Liver (tissue), 9 donors: Measurements from ENCODE around the gene OXNAD1. TPM values are rescaled to one million over a fixed set of nuclear protein-coding genes. Genes with fewer than 3 reads are reported as not detected.

Experiments used
- DNase-seq: peaks from one replicate; pipeline ENCODE4 v3.0.0-alpha.2; 2017; ENCODE audit warnings: low spot score
- H3K27ac ChIP-seq, 2 donors: one replicate each; pipeline ENCODE4 v1.7.0; 2013; ENCODE audit warnings: inconsistent platforms in 2 of 2, low read length in 2 of 2, control low read depth in 1 of 2, low read depth in 1 of 2, mild to moderate bottlenecking in 1 of 2
- H3K27me3 ChIP-seq, 4 donors: one replicate each; pipeline versions ENCODE4 v1.6.1 to v1.7.0; 2013; ENCODE audit warnings: low read length in 3 of 4, inconsistent platforms in 1 of 4, mild to moderate bottlenecking in 1 of 4, moderate library complexity in 1 of 4; ENCODE audit not compliant: control insufficient read depth in 4 of 4, insufficient read depth in 4 of 4
- H3K36me3 ChIP-seq, 4 donors: one replicate each; pipeline versions ENCODE4 v1.6.1 to v1.7.0; 2013; ENCODE audit warnings: low read length in 3 of 4, mild to moderate bottlenecking in 3 of 4, low read depth in 1 of 4, moderate library complexity in 1 of 4; ENCODE audit not compliant: control insufficient read depth in 4 of 4, insufficient read depth in 3 of 4
- H3K4me1 ChIP-seq, 4 donors: one replicate each; pipeline versions ENCODE4 v1.6.1 to v1.7.0; 2013; ENCODE audit warnings: low read length in 3 of 4, mild to moderate bottlenecking in 3 of 4, moderate library complexity in 1 of 4; ENCODE audit not compliant: control insufficient read depth in 4 of 4, insufficient read depth in 4 of 4
- H3K4me3 ChIP-seq, 3 donors: one replicate each; pipeline versions ENCODE4 v1.6.1 to v1.7.0; 2013; ENCODE audit warnings: low read length in 3 of 3, control low read depth in 1 of 3, low read depth in 1 of 3, mild to moderate bottlenecking in 1 of 3
- H3K9ac ChIP-seq, 2 donors: one replicate each; pipeline ENCODE4 v1.7.0; 2013; ENCODE audit warnings: low read length in 2 of 2, mild to moderate bottlenecking in 2 of 2, moderate library complexity in 2 of 2, control low read depth in 1 of 2, low read depth in 1 of 2
- H3K9me3 ChIP-seq, 4 donors: one replicate each; pipeline versions ENCODE4 v1.6.1 to v1.7.0; 2013; ENCODE audit warnings: low read length in 3 of 4; ENCODE audit not compliant: control insufficient read depth in 4 of 4
- EGR1 ChIP-seq, 2 donors: IDR thresholded peaks; 2 replicates each; pipeline ENCODE4 v1.6.1; 2016 to 2018; ENCODE audit warnings: antibody characterized with exemption in 2 of 2, low read depth in 2 of 2
- FOXA1 ChIP-seq: IDR thresholded peaks from 2 replicates; pipeline ENCODE4 v1.6.1; 2016; ENCODE audit warnings: antibody characterized with exemption
- FOXA2 ChIP-seq: IDR thresholded peaks from 2 replicates; pipeline ENCODE4 v1.6.1; 2016; ENCODE audit warnings: antibody characterized with exemption
- HNF4A ChIP-seq, 2 donors: conservative IDR thresholded peaks; 2 replicates each; pipeline ENCODE4 v1.6.1; 2016; ENCODE audit warnings: antibody characterized with exemption in 2 of 2, mild to moderate bottlenecking in 2 of 2
- HNF4G ChIP-seq: IDR thresholded peaks from 2 replicates; pipeline ENCODE4 v1.6.1; 2016; ENCODE audit warnings: antibody characterized with exemption
- JUND ChIP-seq, 2 donors: IDR thresholded peaks; 2 replicates each; pipeline ENCODE4 v1.6.1; 2016; ENCODE audit warnings: antibody characterized with exemption in 2 of 2
- NR2F2 ChIP-seq: IDR thresholded peaks from 2 replicates; pipeline ENCODE4 v1.6.1; 2016; ENCODE audit warnings: antibody characterized with exemption
- RAD21 ChIP-seq, 2 donors: IDR thresholded peaks; 2 replicates each; pipeline ENCODE4 v1.6.1; 2016; ENCODE audit warnings: antibody characterized with exemption in 2 of 2, mild to moderate bottlenecking in 2 of 2
- RXRA ChIP-seq, 2 donors: IDR thresholded peaks; 2 replicates each; pipeline ENCODE4 v1.6.1; 2017 to 2018; ENCODE audit warnings: antibody characterized with exemption in 2 of 2, mild to moderate bottlenecking in 1 of 2
- SP1 ChIP-seq: IDR thresholded peaks from 2 replicates; pipeline ENCODE4 v1.6.1; 2018; ENCODE audit warnings: antibody characterized with exemption, mild to moderate bottlenecking
- TAF1 ChIP-seq: conservative IDR thresholded peaks from 2 replicates; pipeline ENCODE4 v1.6.1; 2016; ENCODE audit warnings: antibody characterized with exemption, mild to moderate bottlenecking
- YY1 ChIP-seq: IDR thresholded peaks from 2 replicates; pipeline ENCODE4 v1.6.1; 2016; ENCODE audit warnings: antibody characterized with exemption, mild to moderate bottlenecking
- WGBS: extraction: QIAGEN DNeasy Blood & Tissue Kit; methylation state at CpG from one replicate; pipeline ENCODE4 v1.1.7; 2013; 5-methylcytosine and 5-hydroxymethylcytosine counted together
- polyA plus RNA-seq, 2 donors: library from polyadenylated mRNA; stranded (reverse) in 1 of 2; unstranded in 1 of 2; fragments of 200-250 nt in 1 of 2; fragments of >200 nt in 1 of 2; fragmentation: Nextera tagmentation in 1 of 2; extraction: Ambion mirVana in 1 of 2; gene quantifications; one replicate each; pipeline versions ENCODE4 v1.2.1 to v1.2.3, GENCODE V29; 2013 to 2015
- total RNA-seq, 2 donors: library from RNA; depleted of rRNA; stranded (reverse); fragments of >200 nt; gene quantifications; one replicate each; pipeline ENCODE4 v1.2.3, GENCODE V29; 2014
- TF ChIP-seq, protein P1 (sequence below): IDR thresholded peaks from 2 replicates; pipeline ENCODE4 v1.6.1; 2016; ENCODE audit warnings: antibody characterized with exemption, mild to moderate bottlenecking
- TF ChIP-seq, protein P2 (sequence below): IDR thresholded peaks from 2 replicates; pipeline ENCODE4 v1.6.1; 2016; ENCODE audit warnings: antibody characterized with exemption
- TF ChIP-seq, protein P3 (sequence below): IDR thresholded peaks from 2 replicates; pipeline ENCODE4 v1.6.1; 2016; ENCODE audit warnings: antibody characterized with exemption
- TF ChIP-seq, protein P4 (sequence below): IDR thresholded peaks from 2 replicates; pipeline ENCODE4 v1.6.1; 2016; ENCODE audit warnings: antibody characterized with exemption
- TF ChIP-seq, protein P5 (sequence below): fragments of 150-350 bp; IDR thresholded peaks from 2 replicates; pipeline ENCODE4 v1.5.1; 2017; ENCODE audit warnings: improper control_type of control experiment, low read depth, low read length; ENCODE audit not compliant: missing input control
- donor health status: healthy.
- donor health status: healthy.
- donor health status: healthy.
- donor health status: healthy.
- donor health status: healthy.

The OXNAD1 gene
- total and polyA plus RNA-seq, 4 donors: 9.3 to 24.6 (median 14.1) TPM

DNA sequence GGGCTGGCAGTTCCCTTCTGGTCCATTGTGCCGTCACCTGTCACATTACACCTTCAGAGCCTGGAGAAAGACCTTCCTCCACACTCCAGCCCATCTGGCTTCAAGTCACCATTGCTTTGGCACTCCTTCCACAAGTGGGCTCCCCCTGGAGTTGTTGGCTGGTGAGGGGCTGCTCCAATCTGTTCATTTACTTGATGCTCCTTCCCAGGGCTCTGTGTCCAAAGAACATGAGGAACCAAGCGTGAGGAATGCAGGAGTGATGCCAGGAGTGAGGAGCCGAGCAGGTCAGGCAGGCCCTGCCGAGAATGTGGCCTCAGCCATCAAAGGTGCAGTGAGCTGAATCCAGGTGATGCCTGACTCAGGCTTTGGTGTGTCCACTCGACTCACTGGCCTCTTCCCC, 57.2 kb downstream of the OXNAD1 start:
- no peaks in the 10 kb centered on the region for H3K27me3 ChIP-seq
- TF ChIP-seq HNF4A (conservative IDR thresholded peaks at IDR 0.05): no peak
- no peak for TF ChIP-seq YY1
- no peak for TF ChIP-seq RXRA (IDR thresholded peaks at IDR 0.05)
- TF ChIP-seq, protein P1, sequence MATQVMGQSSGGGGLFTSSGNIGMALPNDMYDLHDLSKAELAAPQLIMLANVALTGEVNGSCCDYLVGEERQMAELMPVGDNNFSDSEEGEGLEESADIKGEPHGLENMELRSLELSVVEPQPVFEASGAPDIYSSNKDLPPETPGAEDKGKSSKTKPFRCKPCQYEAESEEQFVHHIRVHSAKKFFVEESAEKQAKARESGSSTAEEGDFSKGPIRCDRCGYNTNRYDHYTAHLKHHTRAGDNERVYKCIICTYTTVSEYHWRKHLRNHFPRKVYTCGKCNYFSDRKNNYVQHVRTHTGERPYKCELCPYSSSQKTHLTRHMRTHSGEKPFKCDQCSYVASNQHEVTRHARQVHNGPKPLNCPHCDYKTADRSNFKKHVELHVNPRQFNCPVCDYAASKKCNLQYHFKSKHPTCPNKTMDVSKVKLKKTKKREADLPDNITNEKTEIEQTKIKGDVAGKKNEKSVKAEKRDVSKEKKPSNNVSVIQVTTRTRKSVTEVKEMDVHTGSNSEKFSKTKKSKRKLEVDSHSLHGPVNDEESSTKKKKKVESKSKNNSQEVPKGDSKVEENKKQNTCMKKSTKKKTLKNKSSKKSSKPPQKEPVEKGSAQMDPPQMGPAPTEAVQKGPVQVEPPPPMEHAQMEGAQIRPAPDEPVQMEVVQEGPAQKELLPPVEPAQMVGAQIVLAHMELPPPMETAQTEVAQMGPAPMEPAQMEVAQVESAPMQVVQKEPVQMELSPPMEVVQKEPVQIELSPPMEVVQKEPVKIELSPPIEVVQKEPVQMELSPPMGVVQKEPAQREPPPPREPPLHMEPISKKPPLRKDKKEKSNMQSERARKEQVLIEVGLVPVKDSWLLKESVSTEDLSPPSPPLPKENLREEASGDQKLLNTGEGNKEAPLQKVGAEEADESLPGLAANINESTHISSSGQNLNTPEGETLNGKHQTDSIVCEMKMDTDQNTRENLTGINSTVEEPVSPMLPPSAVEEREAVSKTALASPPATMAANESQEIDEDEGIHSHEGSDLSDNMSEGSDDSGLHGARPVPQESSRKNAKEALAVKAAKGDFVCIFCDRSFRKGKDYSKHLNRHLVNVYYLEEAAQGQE: no peak
- no peak for TF ChIP-seq FOXA1
- TF ChIP-seq HNF4G: no peak
- no peak for TF ChIP-seq FOXA2
- TF ChIP-seq, protein P2, sequence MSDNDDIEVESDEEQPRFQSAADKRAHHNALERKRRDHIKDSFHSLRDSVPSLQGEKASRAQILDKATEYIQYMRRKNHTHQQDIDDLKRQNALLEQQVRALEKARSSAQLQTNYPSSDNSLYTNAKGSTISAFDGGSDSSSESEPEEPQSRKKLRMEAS: no peak
- TF ChIP-seq, protein P3, sequence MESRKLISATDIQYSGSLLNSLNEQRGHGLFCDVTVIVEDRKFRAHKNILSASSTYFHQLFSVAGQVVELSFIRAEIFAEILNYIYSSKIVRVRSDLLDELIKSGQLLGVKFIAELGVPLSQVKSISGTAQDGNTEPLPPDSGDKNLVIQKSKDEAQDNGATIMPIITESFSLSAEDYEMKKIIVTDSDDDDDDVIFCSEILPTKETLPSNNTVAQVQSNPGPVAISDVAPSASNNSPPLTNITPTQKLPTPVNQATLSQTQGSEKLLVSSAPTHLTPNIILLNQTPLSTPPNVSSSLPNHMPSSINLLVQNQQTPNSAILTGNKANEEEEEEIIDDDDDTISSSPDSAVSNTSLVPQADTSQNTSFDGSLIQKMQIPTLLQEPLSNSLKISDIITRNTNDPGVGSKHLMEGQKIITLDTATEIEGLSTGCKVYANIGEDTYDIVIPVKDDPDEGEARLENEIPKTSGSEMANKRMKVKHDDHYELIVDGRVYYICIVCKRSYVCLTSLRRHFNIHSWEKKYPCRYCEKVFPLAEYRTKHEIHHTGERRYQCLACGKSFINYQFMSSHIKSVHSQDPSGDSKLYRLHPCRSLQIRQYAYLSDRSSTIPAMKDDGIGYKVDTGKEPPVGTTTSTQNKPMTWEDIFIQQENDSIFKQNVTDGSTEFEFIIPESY: no peak
- TF ChIP-seq, protein P4, sequence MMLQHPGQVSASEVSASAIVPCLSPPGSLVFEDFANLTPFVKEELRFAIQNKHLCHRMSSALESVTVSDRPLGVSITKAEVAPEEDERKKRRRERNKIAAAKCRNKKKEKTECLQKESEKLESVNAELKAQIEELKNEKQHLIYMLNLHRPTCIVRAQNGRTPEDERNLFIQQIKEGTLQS: no peak
- TF ChIP-seq TAF1: no peak
- TF ChIP-seq JUND (IDR thresholded peaks at IDR 0.05): no peak
- no peak overlapping the region for H3K4me3 ChIP-seq
- H3K27ac ChIP-seq: no peak overlapping the region
- H3K9ac ChIP-seq: no peak overlapping the region
- 86% methylated on average over 5 of the region's 5 CpGs for WGBS
- no peaks in the 10 kb centered on the region for H3K9me3 ChIP-seq
- DNase-seq: no peak
- H3K4me1 ChIP-seq: peaks cover 5 to 24% (median 13%) of the 10 kb centered on the region in 4 donors
- peaks cover 2 to 33% (median 12%) of the 10 kb centered on the region in 4 donors for H3K36me3 ChIP-seq

DNA sequence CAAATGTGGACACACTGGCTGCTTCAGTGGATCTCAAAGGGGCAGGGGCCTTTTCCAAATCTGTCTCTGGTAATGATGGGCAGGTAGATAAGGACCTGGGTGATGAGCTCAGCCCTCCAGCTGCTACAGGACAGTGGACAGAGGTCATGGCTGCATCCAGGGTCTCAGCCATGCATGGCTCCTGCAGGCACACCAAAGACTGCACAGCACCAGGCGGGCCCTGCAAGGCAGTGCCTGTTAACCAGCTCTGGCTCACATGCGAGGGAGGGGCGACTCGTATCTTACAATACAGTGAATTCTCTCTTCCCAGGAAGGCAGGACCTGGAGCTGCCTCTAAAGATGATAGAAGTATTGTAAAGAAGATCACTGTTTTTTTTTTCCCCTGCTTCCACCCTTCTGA, 58.7 kb downstream of the OXNAD1 start:
- H3K4me1 ChIP-seq: peaks cover 12 to 33% (median 16%) of the 10 kb centered on the region in 4 donors
- no peaks in the 10 kb centered on the region for H3K27me3 ChIP-seq
- TF ChIP-seq HNF4A (conservative IDR thresholded peaks at IDR 0.05) (no peak), TAF1 (no peak), RXRA (IDR thresholded peaks at IDR 0.05) (no peak), EGR1 (IDR thresholded peaks at IDR 0.05; ENCODE audit: low read depth in 2 of 2) (no peak), SP1 (no peak), JUND (IDR thresholded peaks at IDR 0.05) (no peak), FOXA1 (no peak), RAD21 (IDR thresholded peaks at IDR 0.05) (no peak), YY1 (no peak), NR2F2 (no peak), HNF4G (no peak)
- TF ChIP-seq, protein P1: no peak
- TF ChIP-seq, protein P5, sequence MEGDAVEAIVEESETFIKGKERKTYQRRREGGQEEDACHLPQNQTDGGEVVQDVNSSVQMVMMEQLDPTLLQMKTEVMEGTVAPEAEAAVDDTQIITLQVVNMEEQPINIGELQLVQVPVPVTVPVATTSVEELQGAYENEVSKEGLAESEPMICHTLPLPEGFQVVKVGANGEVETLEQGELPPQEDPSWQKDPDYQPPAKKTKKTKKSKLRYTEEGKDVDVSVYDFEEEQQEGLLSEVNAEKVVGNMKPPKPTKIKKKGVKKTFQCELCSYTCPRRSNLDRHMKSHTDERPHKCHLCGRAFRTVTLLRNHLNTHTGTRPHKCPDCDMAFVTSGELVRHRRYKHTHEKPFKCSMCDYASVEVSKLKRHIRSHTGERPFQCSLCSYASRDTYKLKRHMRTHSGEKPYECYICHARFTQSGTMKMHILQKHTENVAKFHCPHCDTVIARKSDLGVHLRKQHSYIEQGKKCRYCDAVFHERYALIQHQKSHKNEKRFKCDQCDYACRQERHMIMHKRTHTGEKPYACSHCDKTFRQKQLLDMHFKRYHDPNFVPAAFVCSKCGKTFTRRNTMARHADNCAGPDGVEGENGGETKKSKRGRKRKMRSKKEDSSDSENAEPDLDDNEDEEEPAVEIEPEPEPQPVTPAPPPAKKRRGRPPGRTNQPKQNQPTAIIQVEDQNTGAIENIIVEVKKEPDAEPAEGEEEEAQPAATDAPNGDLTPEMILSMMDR: no peak
- peaks cover 2 to 33% (median 12%) of the 10 kb centered on the region in 4 donors for H3K36me3 ChIP-seq
- H3K4me3 ChIP-seq: no peak overlapping the region
- no peak overlapping the region for H3K9ac ChIP-seq
- 96% methylated on average over 4 of the region's 4 CpGs for WGBS
- no peaks in the 10 kb centered on the region for H3K9me3 ChIP-seq
- peak overlapping the region; percentile 39 to 43 for H3K27ac ChIP-seq
- DNase-seq: no peak
